GM12878 (cell line): ENCODE measurements around the gene CERK. TPM values are rescaled to one million over a fixed set of nuclear protein-coding genes. Genes with fewer than 3 reads are reported as not detected.

Experiments used
- BACH1 ChIP-seq: fragments of 450-650 bp; IDR thresholded peaks from 2 replicates; pipeline ENCODE4 v1.6.1; 2017; ENCODE audit warnings: mild to moderate bottlenecking, borderline replicate concordance
- BMI1 ChIP-seq: fragments of 450-650 bp; IDR thresholded peaks from 2 replicates; pipeline ENCODE4 v1.6.1; 2016; ENCODE audit warnings: mild to moderate bottlenecking, moderate library complexity, borderline replicate concordance
- EZH2 ChIP-seq: IDR thresholded peaks from 2 replicates; pipeline ENCODE4 v1.6.1; 2012; ENCODE audit warnings: low read depth, mild to moderate bottlenecking, control low read depth, inconsistent platforms, low read length, borderline replicate concordance; ENCODE audit not compliant: control insufficient read depth
- MXI1 ChIP-seq: fragments of 150-350 bp; IDR thresholded peaks from 2 replicates; pipeline ENCODE4 v1.6.1; 2011; ENCODE audit warnings: low read depth, mild to moderate bottlenecking, inconsistent platforms, low read length, improper control_type of control experiment
- NFIC ChIP-seq: IDR thresholded peaks from 2 replicates; pipeline ENCODE4 v1.6.1; 2012; ENCODE audit warnings: low read depth, mild to moderate bottlenecking, inconsistent platforms, low read length, moderate library complexity
- PAX8 ChIP-seq: fragments of 450-650 bp; IDR thresholded peaks from 2 replicates; pipeline ENCODE4 v1.6.1; 2017; ENCODE audit warnings: mild to moderate bottlenecking, moderate library complexity
- RELA ChIP-seq: fragments of 450-650 bp; IDR thresholded peaks from 2 replicates; pipeline ENCODE4 v1.8.0; 2014; ENCODE audit warnings: borderline replicate concordance; ENCODE audit not compliant: partially characterized antibody
- SMAD5 ChIP-seq: IDR thresholded peaks from 2 replicates; pipeline ENCODE4 v1.6.1; 2016; ENCODE audit warnings: antibody characterized with exemption, low read depth
- SMC3 ChIP-seq: IDR thresholded peaks from 2 replicates; pipeline ENCODE4 v1.6.1; 2011; ENCODE audit warnings: low read length, improper control_type of control experiment, borderline replicate concordance
- SUPT20H ChIP-seq: IDR thresholded peaks from 2 replicates; pipeline ENCODE4 v1.6.1; 2011; ENCODE audit warnings: low read depth, mild to moderate bottlenecking, low read length, moderate library complexity, borderline replicate concordance; ENCODE audit not compliant: control insufficient read depth
- WRNIP1 ChIP-seq: IDR thresholded peaks from 2 replicates; pipeline ENCODE4 v1.6.1; 2011; ENCODE audit warnings: low read depth, low read length, improper control_type of control experiment, borderline replicate concordance
- ZBTB40 ChIP-seq: fragments of 450-650 bp; IDR thresholded peaks from 2 replicates; pipeline ENCODE4 v1.6.1; 2016; ENCODE audit warnings: mild to moderate bottlenecking, moderate library complexity, borderline replicate concordance
- polyA plus RNA-seq, 11 experiments: library from polyadenylated mRNA; depleted of rRNA in 4 of 11; unstranded in 6 of 11; stranded (reverse) in 5 of 11; fragments of >200 nt; fragmentation: Nextera tagmentation in 4 of 11; fragmentation: Illumina TruSeq in 1 of 11; extraction: Ambion mirVana in 4 of 11; extraction: Trizol in 1 of 11; gene quantifications; 1 replicate in 1 of 11; 2 replicates in 10 of 11; pipeline versions ENCODE4 v1.2.1 to v1.2.3, GENCODE V29; 2011 to 2016; ENCODE audit warnings: inconsistent platforms in 2 of 11, missing spikeins in 2 of 11, low read depth in 1 of 11
- total RNA-seq, 4 experiments: library from RNA; depleted of rRNA in 3 of 4; stranded (reverse); fragments of >200 nt in 3 of 4; fragmentation: Illumina TruSeq in 1 of 4; extraction: Trizol in 1 of 4; gene quantifications; 2 replicates each; pipeline versions ENCODE4 v1.2.1 to v1.2.3, GENCODE V29; 2013 to 2021
- TF ChIP-seq, protein P1 (sequence below): IDR thresholded peaks from 2 replicates; pipeline ENCODE4 v1.6.1; 2012; ENCODE audit warnings: improper control_type of control experiment, low read depth, low read length; ENCODE audit not compliant: insufficient replicate concordance
- TF ChIP-seq, protein P2 (sequence below): fragments of 450-650 bp; IDR thresholded peaks from 2 replicates; pipeline ENCODE4 v1.6.1; 2014; ENCODE audit warnings: mild to moderate bottlenecking
- TF ChIP-seq, protein P3 (sequence below): fragments of 450-650 bp; IDR thresholded peaks from 2 replicates; pipeline ENCODE4 v1.6.1; 2017; ENCODE audit warnings: borderline replicate concordance
- TF ChIP-seq, protein P4 (sequence below): IDR thresholded peaks from 2 replicates; pipeline ENCODE4 v1.6.1; 2012; ENCODE audit warnings: low read depth, low read length, improper control_type of control experiment
- TF ChIP-seq, protein P5 (sequence below): IDR thresholded peaks from 2 replicates; pipeline ENCODE4 v1.6.1; 2012; ENCODE audit warnings: low read depth, low read length, improper control_type of control experiment

CERK gene
- total and polyA plus RNA-seq, 10 of the 15 experiments (the other 5 are each of a cell fraction or from before 2014, with no cell fraction given), result 4.0 to 41.1 (median 30.2) TPM

DNA sequence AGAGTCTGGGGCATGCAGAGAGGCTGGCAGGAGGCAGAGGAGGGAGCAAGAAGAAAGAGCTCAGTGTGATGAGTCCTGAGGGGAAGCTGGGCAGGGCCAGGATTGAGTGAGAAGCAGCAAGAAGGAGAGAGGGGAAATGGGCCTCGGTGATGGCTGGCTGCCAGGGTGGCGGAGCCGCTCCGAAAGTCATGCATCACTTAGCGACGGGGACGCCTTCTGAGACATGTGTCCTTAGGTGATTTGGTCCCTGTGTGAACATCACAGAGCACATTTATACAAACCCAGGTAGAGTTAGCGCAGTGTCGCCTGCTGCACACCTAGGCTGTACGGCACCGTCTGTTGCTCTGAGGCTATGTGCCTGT lies 39.5 kb upstream of the CERK start (continued):
- TF ChIP-seq, protein P1, sequence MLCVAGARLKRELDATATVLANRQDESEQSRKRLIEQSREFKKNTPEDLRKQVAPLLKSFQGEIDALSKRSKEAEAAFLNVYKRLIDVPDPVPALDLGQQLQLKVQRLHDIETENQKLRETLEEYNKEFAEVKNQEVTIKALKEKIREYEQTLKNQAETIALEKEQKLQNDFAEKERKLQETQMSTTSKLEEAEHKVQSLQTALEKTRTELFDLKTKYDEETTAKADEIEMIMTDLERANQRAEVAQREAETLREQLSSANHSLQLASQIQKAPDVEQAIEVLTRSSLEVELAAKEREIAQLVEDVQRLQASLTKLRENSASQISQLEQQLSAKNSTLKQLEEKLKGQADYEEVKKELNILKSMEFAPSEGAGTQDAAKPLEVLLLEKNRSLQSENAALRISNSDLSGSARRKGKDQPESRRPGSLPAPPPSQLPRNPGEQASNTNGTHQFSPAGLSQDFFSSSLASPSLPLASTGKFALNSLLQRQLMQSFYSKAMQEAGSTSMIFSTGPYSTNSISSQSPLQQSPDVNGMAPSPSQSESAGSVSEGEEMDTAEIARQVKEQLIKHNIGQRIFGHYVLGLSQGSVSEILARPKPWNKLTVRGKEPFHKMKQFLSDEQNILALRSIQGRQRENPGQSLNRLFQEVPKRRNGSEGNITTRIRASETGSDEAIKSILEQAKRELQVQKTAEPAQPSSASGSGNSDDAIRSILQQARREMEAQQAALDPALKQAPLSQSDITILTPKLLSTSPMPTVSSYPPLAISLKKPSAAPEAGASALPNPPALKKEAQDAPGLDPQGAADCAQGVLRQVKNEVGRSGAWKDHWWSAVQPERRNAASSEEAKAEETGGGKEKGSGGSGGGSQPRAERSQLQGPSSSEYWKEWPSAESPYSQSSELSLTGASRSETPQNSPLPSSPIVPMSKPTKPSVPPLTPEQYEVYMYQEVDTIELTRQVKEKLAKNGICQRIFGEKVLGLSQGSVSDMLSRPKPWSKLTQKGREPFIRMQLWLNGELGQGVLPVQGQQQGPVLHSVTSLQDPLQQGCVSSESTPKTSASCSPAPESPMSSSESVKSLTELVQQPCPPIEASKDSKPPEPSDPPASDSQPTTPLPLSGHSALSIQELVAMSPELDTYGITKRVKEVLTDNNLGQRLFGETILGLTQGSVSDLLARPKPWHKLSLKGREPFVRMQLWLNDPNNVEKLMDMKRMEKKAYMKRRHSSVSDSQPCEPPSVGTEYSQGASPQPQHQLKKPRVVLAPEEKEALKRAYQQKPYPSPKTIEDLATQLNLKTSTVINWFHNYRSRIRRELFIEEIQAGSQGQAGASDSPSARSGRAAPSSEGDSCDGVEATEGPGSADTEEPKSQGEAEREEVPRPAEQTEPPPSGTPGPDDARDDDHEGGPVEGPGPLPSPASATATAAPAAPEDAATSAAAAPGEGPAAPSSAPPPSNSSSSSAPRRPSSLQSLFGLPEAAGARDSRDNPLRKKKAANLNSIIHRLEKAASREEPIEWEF, result no peak
- TF ChIP-seq SUPT20H, result no peak
- TF ChIP-seq BACH1, result no peak
- TF ChIP-seq, protein P2, sequence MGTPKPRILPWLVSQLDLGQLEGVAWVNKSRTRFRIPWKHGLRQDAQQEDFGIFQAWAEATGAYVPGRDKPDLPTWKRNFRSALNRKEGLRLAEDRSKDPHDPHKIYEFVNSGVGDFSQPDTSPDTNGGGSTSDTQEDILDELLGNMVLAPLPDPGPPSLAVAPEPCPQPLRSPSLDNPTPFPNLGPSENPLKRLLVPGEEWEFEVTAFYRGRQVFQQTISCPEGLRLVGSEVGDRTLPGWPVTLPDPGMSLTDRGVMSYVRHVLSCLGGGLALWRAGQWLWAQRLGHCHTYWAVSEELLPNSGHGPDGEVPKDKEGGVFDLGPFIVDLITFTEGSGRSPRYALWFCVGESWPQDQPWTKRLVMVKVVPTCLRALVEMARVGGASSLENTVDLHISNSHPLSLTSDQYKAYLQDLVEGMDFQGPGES, result no peak
- TF ChIP-seq WRNIP1, result no peak
- TF ChIP-seq MXI1, result peak; percentile 99
- TF ChIP-seq EZH2, result no peak
- TF ChIP-seq PAX8, result no peak
- no peak for TF ChIP-seq SMC3
- TF ChIP-seq RELA, result no peak
- no peak for TF ChIP-seq BMI1
- TF ChIP-seq, protein P3, sequence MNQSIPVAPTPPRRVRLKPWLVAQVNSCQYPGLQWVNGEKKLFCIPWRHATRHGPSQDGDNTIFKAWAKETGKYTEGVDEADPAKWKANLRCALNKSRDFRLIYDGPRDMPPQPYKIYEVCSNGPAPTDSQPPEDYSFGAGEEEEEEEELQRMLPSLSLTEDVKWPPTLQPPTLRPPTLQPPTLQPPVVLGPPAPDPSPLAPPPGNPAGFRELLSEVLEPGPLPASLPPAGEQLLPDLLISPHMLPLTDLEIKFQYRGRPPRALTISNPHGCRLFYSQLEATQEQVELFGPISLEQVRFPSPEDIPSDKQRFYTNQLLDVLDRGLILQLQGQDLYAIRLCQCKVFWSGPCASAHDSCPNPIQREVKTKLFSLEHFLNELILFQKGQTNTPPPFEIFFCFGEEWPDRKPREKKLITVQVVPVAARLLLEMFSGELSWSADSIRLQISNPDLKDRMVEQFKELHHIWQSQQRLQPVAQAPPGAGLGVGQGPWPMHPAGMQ, result no peak
- TF ChIP-seq SMAD5, result no peak
- TF ChIP-seq, protein P4, sequence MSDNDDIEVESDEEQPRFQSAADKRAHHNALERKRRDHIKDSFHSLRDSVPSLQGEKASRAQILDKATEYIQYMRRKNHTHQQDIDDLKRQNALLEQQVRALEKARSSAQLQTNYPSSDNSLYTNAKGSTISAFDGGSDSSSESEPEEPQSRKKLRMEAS, result peak; percentile 85
- TF ChIP-seq, protein P5, sequence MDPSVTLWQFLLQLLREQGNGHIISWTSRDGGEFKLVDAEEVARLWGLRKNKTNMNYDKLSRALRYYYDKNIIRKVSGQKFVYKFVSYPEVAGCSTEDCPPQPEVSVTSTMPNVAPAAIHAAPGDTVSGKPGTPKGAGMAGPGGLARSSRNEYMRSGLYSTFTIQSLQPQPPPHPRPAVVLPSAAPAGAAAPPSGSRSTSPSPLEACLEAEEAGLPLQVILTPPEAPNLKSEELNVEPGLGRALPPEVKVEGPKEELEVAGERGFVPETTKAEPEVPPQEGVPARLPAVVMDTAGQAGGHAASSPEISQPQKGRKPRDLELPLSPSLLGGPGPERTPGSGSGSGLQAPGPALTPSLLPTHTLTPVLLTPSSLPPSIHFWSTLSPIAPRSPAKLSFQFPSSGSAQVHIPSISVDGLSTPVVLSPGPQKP, result no peak
- no peak for TF ChIP-seq NFIC
- no peak for TF ChIP-seq ZBTB40
